ENCODE data around the gene MILR1.

MILR1 gene

GRCh38 chr17:64448665-64449512 lies at the start of gene MILR1:
MILR1 (plus strand) TSS chr17:64449115; CDS start chr17:64449169, 54 bp downstream.
- Histone ChIP-seq H3K9me3 (ENCODE audit: low read depth, low read length) (no peaks in the 10 kb centered on the region), H3K36me3 (ENCODE audit: insufficient read depth, low read length) (no peaks in the 10 kb centered on the region), H3K27ac (no peak within 1 kb of the TSS), H3K9ac (ENCODE audit: insufficient read length) (no peak within 1 kb of the TSS), H3K4me3 (no peak within 1 kb of the TSS)
- no peak for TF ChIP-seq EZH2 (IDR thresholded peaks at IDR 0.05)
- TF ChIP-seq FOXP2 (optimal IDR thresholded peaks at IDR 0.05; ENCODE audit: control extremely low read depth, extremely low read length, insufficient read depth), result no peak
- TF ChIP-seq POLR2AphosphoS5 (IDR thresholded peaks at IDR 0.05; ENCODE audit: borderline replicate concordance, low read depth, low read length), result no peak
- DNase-seq (ENCODE audit: low read depth, low spot score), result no peak

GRCh38 chr17:64399767-64400156 lies 49.2 kb upstream of the MILR1 start:
- Histone ChIP-seq H3K27ac (no peak overlapping the region), H3K9ac (ENCODE audit: insufficient read length) (no peak overlapping the region), H3K4me3 (no peak overlapping the region), H3K36me3 (ENCODE audit: insufficient read depth, low read length) (no peaks in the 10 kb centered on the region), H3K9me3 (ENCODE audit: low read depth, low read length) (no peaks in the 10 kb centered on the region)
- TF ChIP-seq POLR2AphosphoS5 (IDR thresholded peaks at IDR 0.05; ENCODE audit: borderline replicate concordance, low read depth, low read length) (no peak), EZH2 (IDR thresholded peaks at IDR 0.05) (no peak), FOXP2 (optimal IDR thresholded peaks at IDR 0.05; ENCODE audit: control extremely low read depth, extremely low read length, insufficient read depth) (no peak)
- no peak for DNase-seq (ENCODE audit: low read depth, low spot score)

GRCh38 chr17:64400642-64401041 lies 48.3 kb upstream of the MILR1 start:
- H3K4me3 ChIP-seq, result no peak overlapping the region
- TF ChIP-seq POLR2AphosphoS5 (IDR thresholded peaks at IDR 0.05; ENCODE audit: borderline replicate concordance, low read depth, low read length) (no peak), FOXP2 (optimal IDR thresholded peaks at IDR 0.05; ENCODE audit: control extremely low read depth, extremely low read length, insufficient read depth) (no peak), EZH2 (IDR thresholded peaks at IDR 0.05) (no peak)
- H3K36me3 ChIP-seq (ENCODE audit: insufficient read depth, low read length), result no peaks in the 10 kb centered on the region
- no peak for DNase-seq (ENCODE audit: low read depth, low spot score)
- no peaks in the 10 kb centered on the region for H3K9me3 ChIP-seq (ENCODE audit: low read depth, low read length)
- H3K9ac ChIP-seq (ENCODE audit: insufficient read length), result no peak overlapping the region
- no peak overlapping the region for H3K27ac ChIP-seq

GRCh38 chr17:64401244-64401860 lies 47.6 kb upstream of the MILR1 start:
- TF ChIP-seq EZH2 (IDR thresholded peaks at IDR 0.05), result no peak
- no peak for TF ChIP-seq POLR2AphosphoS5 (IDR thresholded peaks at IDR 0.05; ENCODE audit: borderline replicate concordance, low read depth, low read length)
- no peak for TF ChIP-seq FOXP2 (optimal IDR thresholded peaks at IDR 0.05; ENCODE audit: control extremely low read depth, extremely low read length, insufficient read depth)
- Histone ChIP-seq H3K9me3 (ENCODE audit: low read depth, low read length) (no peaks in the 10 kb centered on the region), H3K4me3 (no peak overlapping the region), H3K27ac (no peak overlapping the region), H3K9ac (ENCODE audit: insufficient read length) (no peak overlapping the region), H3K36me3 (ENCODE audit: insufficient read depth, low read length) (no peaks in the 10 kb centered on the region)
- no peak for DNase-seq (ENCODE audit: low read depth, low spot score)

- Histone ChIP-seq H3K9ac (ENCODE audit: insufficient read length) (no peak overlapping the region), H3K9me3 (ENCODE audit: low read depth, low read length) (no peaks in the 10 kb centered on the region), H3K4me3 (no peak overlapping the region), H3K36me3 (ENCODE audit: insufficient read depth, low read length) (no peaks in the 10 kb centered on the region), H3K27ac (no peak overlapping the region)
- DNase-seq (ENCODE audit: low read depth, low spot score), result no peak
- TF ChIP-seq POLR2AphosphoS5 (IDR thresholded peaks at IDR 0.05; ENCODE audit: borderline replicate concordance, low read depth, low read length), result no peak
Measured at GRCh38 chr17:64401941-64402340, 47.0 kb upstream of the MILR1 start.

- Histone ChIP-seq H3K9ac (ENCODE audit: insufficient read length) (no peak overlapping the region), H3K36me3 (ENCODE audit: insufficient read depth, low read length) (no peaks in the 10 kb centered on the region), H3K4me3 (no peak overlapping the region), H3K27ac (no peak overlapping the region), H3K9me3 (ENCODE audit: low read depth, low read length) (no peaks in the 10 kb centered on the region)
- TF ChIP-seq EZH2 (IDR thresholded peaks at IDR 0.05), result no peak
- no peak for TF ChIP-seq POLR2AphosphoS5 (IDR thresholded peaks at IDR 0.05; ENCODE audit: borderline replicate concordance, low read depth, low read length)
- TF ChIP-seq FOXP2 (optimal IDR thresholded peaks at IDR 0.05; ENCODE audit: control extremely low read depth, extremely low read length, insufficient read depth), result no peak
- no peak for DNase-seq (ENCODE audit: low read depth, low spot score)
Measured at GRCh38 chr17:64402469-64402868, 46.4 kb upstream of the MILR1 start.

- TF ChIP-seq EZH2 (IDR thresholded peaks at IDR 0.05) (no peak), POLR2AphosphoS5 (IDR thresholded peaks at IDR 0.05; ENCODE audit: borderline replicate concordance, low read depth, low read length) (no peak), FOXP2 (optimal IDR thresholded peaks at IDR 0.05; ENCODE audit: control extremely low read depth, extremely low read length, insufficient read depth) (no peak)
- Histone ChIP-seq H3K9me3 (ENCODE audit: low read depth, low read length) (no peaks in the 10 kb centered on the region), H3K36me3 (ENCODE audit: insufficient read depth, low read length) (no peaks in the 10 kb centered on the region), H3K4me3 (no peak overlapping the region), H3K27ac (no peak overlapping the region), H3K9ac (ENCODE audit: insufficient read length) (no peak overlapping the region)
- no peak for DNase-seq (ENCODE audit: low read depth, low spot score)
Measured at GRCh38 chr17:64403881-64404460, 44.9 kb upstream of the MILR1 start.

- Histone ChIP-seq H3K9me3 (ENCODE audit: low read depth, low read length) (no peaks in the 10 kb centered on the region), H3K36me3 (ENCODE audit: insufficient read depth, low read length) (no peaks in the 10 kb centered on the region), H3K27ac (no peak overlapping the region), H3K4me3 (no peak overlapping the region), H3K9ac (ENCODE audit: insufficient read length) (no peak overlapping the region)
- DNase-seq (ENCODE audit: low read depth, low spot score), result no peak
- no peak for TF ChIP-seq EZH2 (IDR thresholded peaks at IDR 0.05)
- no peak for TF ChIP-seq POLR2AphosphoS5 (IDR thresholded peaks at IDR 0.05; ENCODE audit: borderline replicate concordance, low read depth, low read length)
- no peak for TF ChIP-seq FOXP2 (optimal IDR thresholded peaks at IDR 0.05; ENCODE audit: control extremely low read depth, extremely low read length, insufficient read depth)
Measured at GRCh38 chr17:64406321-64407200, 42.4 kb upstream of the MILR1 start.

All from SK-N-MC (cell line).